H1 (cell line): ENCODE measurements around the gene ZNF346.

Experiments used
- SUZ12 ChIP-seq: fragments of 200-600 bp; sonication (generic); IDR thresholded peaks from 2 replicates; pipeline ENCODE4 v1.6.1; 2012; ENCODE audit warnings: mild to moderate bottlenecking, inconsistent platforms, low read length, moderate library complexity, mixed read lengths
- TF ChIP-seq, protein P1 (sequence below), 3 experiments: IDR thresholded peaks; 1 replicate in 2 of 3; 2 replicates in 1 of 3; pipeline versions ENCODE4 v1.5.1 to v1.6.1; 2011; ENCODE audit warnings: low read length in 3 of 3, mild to moderate bottlenecking in 3 of 3, inconsistent platforms in 2 of 3, low read depth in 1 of 3, moderate library complexity in 1 of 3; ENCODE audit not compliant: insufficient read depth in 1 of 3; ENCODE audit errors: control extremely low read depth in 1 of 3

DNA sequence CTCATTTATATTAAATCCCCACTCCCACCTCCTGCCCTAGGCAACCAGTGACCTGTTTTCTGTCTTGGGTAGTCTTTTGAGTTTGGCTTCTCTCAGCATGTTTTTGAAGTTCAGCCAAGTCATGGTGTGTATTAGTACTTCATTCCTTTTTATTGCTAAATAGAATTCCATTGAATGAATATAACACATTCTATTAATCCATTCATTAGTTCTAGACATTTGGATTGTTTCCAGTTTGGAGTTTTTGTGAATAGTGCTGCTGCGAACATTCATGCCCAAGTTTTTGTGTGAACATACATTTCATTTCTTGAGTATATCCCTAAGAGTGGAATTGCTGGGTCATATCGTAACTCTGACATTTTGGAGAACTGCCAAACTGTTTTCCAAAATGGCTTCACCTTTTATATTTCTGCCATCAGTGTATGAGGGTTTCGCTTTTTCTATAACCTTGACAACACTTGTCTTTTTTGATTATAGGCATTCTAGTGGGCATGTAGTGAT lies 2.7 kb downstream of the ZNF346 start:
- TF ChIP-seq, protein P1, sequence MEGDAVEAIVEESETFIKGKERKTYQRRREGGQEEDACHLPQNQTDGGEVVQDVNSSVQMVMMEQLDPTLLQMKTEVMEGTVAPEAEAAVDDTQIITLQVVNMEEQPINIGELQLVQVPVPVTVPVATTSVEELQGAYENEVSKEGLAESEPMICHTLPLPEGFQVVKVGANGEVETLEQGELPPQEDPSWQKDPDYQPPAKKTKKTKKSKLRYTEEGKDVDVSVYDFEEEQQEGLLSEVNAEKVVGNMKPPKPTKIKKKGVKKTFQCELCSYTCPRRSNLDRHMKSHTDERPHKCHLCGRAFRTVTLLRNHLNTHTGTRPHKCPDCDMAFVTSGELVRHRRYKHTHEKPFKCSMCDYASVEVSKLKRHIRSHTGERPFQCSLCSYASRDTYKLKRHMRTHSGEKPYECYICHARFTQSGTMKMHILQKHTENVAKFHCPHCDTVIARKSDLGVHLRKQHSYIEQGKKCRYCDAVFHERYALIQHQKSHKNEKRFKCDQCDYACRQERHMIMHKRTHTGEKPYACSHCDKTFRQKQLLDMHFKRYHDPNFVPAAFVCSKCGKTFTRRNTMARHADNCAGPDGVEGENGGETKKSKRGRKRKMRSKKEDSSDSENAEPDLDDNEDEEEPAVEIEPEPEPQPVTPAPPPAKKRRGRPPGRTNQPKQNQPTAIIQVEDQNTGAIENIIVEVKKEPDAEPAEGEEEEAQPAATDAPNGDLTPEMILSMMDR (IDR thresholded peaks at IDR 0.05; ENCODE audit: control extremely low read depth in 1 of 3, insufficient read depth in 1 of 3, low read depth in 1 of 3, low read length in 3 of 3): no peak
- TF ChIP-seq SUZ12: no peak
